HCT116 (cell line): ENCODE results near the gene PIEZO2.

Experiments used
- ATF3 ChIP-seq: IDR thresholded peaks from 2 replicates; pipeline ENCODE4 v1.6.1; 2012
- CBX3 ChIP-seq: IDR thresholded peaks from 2 replicates; pipeline ENCODE4 v1.6.1; 2012; ENCODE audit warnings: low read depth
- CTCF ChIP-seq, 3 experiments: fragments of 200-600 bp in 1 of 3; sonication (generic) in 1 of 3; IDR thresholded peaks in 2 of 3; conservative IDR thresholded peaks in 1 of 3; 2 replicates each; pipeline ENCODE4 v1.5.1; 2012 to 2017; ENCODE audit warnings: low read depth in 2 of 3, low read length in 2 of 3, antibody characterized with exemption in 1 of 3, borderline replicate concordance in 1 of 3, control low read depth in 1 of 3, mild to moderate bottlenecking in 1 of 3, mixed read lengths in 1 of 3, mixed run types in 1 of 3, moderate library complexity in 1 of 3; ENCODE audit not compliant: insufficient read depth in 1 of 3
- POLR2A ChIP-seq: IDR thresholded peaks from 2 replicates; pipeline ENCODE4 v1.7.0; 2011; ENCODE audit warnings: borderline replicate concordance; ENCODE audit not compliant: insufficient read depth, insufficient read length; ENCODE audit errors: extremely low read depth
- REST ChIP-seq: IDR thresholded peaks from 2 replicates; pipeline ENCODE4 v1.6.1; 2012; ENCODE audit warnings: low read depth
- YY1 ChIP-seq: IDR thresholded peaks from 2 replicates; pipeline ENCODE4 v1.6.1; 2011; ENCODE audit warnings: low read length, low read depth, moderate library complexity, mild to moderate bottlenecking; ENCODE audit not compliant: insufficient replicate concordance; ENCODE audit errors: extremely low read depth
- ZNF274 ChIP-seq: fragments of 200-500 bp; sonication (Bioruptor generic); IDR thresholded peaks from 2 replicates; pipeline ENCODE4 v1.6.1; 2014; ENCODE audit warnings: mild to moderate bottlenecking, low read depth, low read length, inconsistent platforms

GRCh38 chr18:11066038-11066437, 83.3 kb downstream of the PIEZO2 start:
- no peak for TF ChIP-seq CTCF (IDR thresholded peaks at IDR 0.05 in 2 of 3, conservative IDR thresholded peaks at IDR 0.05 in 1 of 3; ENCODE audit: borderline replicate concordance in 1 of 3, insufficient read depth in 1 of 3, low read depth in 2 of 3, low read length in 2 of 3)
- no peak for TF ChIP-seq REST
- TF ChIP-seq CBX3, result no peak
- no peak for TF ChIP-seq POLR2A
- no peak for TF ChIP-seq YY1
- TF ChIP-seq ZNF274, result no peak
- TF ChIP-seq ATF3, result no peak
